Measurements from ENCODE around the gene GPR34. TPM values are rescaled to one million over a fixed set of nuclear protein-coding genes. Genes with fewer than 3 reads are reported as not detected.
"Not testable (repeated sequence)": the region's sequence is repeated elsewhere in the genome, so short reads cannot be mapped to it uniquely, and the experiment has no call there.

Gene GPR34
- polyA plus RNA-seq, 2 of the 4 experiments (the other 2 are of a cell fraction) = 0.23 TPM; not detected in 1

DNA sequence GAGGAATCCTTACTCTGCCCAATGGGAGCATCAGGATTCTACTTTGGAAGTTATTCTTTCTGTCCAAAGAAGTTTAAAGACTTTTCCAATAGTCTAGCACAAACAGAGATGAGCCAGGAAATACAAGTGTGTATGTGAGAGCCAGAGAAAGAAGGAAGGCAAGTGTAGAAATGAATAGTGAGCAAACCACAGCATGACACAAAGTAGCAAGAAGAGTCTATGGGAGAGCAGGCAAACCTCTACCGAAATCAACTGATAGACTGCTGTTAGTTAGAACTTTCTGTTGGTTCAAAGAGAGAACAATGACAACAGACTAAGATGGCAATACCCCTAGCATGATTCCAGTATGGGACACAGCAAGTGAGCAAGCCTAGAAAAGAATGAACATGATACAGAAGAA is 16.1 kb upstream of the GPR34 start:
- ChIA-PET CTCF (no interaction called here), POLR2A (no interaction called here)
- H3K4me1 ChIP-seq = 0 out of 3 replicates have a peak, but pooled peaks cover 4% of the 10 kb centered on the region
- DNase-seq (ENCODE audit: low read depth in 1 of 2, low spot score in 1 of 2) (no peak), FAIRE-seq (no peak), ATAC-seq (no peak)
- no peak for TF ChIP-seq JUNB (IDR thresholded peaks at IDR 0.05)
- TF ChIP-seq, protein P1, sequence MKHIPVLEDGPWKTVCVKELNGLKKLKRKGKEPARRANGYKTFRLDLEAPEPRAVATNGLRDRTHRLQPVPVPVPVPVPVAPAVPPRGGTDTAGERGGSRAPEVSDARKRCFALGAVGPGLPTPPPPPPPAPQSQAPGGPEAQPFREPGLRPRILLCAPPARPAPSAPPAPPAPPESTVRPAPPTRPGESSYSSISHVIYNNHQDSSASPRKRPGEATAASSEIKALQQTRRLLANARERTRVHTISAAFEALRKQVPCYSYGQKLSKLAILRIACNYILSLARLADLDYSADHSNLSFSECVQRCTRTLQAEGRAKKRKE (CRISPR knock-in tag; IDR thresholded peaks at IDR 0.05; ENCODE audit: low read depth) = no peak
- TF ChIP-seq, protein P2, sequence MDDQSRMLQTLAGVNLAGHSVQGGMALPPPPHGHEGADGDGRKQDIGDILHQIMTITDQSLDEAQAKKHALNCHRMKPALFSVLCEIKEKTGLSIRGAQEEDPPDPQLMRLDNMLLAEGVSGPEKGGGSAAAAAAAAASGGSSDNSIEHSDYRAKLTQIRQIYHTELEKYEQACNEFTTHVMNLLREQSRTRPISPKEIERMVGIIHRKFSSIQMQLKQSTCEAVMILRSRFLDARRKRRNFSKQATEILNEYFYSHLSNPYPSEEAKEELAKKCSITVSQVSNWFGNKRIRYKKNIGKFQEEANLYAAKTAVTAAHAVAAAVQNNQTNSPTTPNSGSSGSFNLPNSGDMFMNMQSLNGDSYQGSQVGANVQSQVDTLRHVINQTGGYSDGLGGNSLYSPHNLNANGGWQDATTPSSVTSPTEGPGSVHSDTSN (IDR thresholded peaks at IDR 0.05) = no peak
- TF ChIP-seq, protein P3, sequence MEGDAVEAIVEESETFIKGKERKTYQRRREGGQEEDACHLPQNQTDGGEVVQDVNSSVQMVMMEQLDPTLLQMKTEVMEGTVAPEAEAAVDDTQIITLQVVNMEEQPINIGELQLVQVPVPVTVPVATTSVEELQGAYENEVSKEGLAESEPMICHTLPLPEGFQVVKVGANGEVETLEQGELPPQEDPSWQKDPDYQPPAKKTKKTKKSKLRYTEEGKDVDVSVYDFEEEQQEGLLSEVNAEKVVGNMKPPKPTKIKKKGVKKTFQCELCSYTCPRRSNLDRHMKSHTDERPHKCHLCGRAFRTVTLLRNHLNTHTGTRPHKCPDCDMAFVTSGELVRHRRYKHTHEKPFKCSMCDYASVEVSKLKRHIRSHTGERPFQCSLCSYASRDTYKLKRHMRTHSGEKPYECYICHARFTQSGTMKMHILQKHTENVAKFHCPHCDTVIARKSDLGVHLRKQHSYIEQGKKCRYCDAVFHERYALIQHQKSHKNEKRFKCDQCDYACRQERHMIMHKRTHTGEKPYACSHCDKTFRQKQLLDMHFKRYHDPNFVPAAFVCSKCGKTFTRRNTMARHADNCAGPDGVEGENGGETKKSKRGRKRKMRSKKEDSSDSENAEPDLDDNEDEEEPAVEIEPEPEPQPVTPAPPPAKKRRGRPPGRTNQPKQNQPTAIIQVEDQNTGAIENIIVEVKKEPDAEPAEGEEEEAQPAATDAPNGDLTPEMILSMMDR (IDR thresholded peaks at IDR 0.05) = no peak
- TF ChIP-seq MAFK (IDR thresholded peaks at IDR 0.05; ENCODE audit: partially characterized antibody) = no peak
- no peak for TF ChIP-seq NR3C1 (IDR thresholded peaks at IDR 0.05)
- no peak for TF ChIP-seq ZNF302 (CRISPR knock-in tag; IDR thresholded peaks at IDR 0.05)
- TF ChIP-seq, protein P4, sequence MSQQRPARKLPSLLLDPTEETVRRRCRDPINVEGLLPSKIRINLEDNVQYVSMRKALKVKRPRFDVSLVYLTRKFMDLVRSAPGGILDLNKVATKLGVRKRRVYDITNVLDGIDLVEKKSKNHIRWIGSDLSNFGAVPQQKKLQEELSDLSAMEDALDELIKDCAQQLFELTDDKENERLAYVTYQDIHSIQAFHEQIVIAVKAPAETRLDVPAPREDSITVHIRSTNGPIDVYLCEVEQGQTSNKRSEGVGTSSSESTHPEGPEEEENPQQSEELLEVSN (IDR thresholded peaks at IDR 0.05; ENCODE audit: borderline replicate concordance, low read depth) = no peak
- no peak for TF ChIP-seq EHF (CRISPR knock-in tag; IDR thresholded peaks at IDR 0.05)
- no peak for TF ChIP-seq CBX8 (IDR thresholded peaks at IDR 0.05)
- no peak for TF ChIP-seq SREBF2 (IDR thresholded peaks at IDR 0.05)
- TF ChIP-seq, protein P5, sequence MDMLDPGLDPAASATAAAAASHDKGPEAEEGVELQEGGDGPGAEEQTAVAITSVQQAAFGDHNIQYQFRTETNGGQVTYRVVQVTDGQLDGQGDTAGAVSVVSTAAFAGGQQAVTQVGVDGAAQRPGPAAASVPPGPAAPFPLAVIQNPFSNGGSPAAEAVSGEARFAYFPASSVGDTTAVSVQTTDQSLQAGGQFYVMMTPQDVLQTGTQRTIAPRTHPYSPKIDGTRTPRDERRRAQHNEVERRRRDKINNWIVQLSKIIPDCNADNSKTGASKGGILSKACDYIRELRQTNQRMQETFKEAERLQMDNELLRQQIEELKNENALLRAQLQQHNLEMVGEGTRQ (IDR thresholded peaks at IDR 0.05) = no peak
- no peak for TF ChIP-seq RCOR1 (IDR thresholded peaks at IDR 0.05; ENCODE audit: low read depth, low read length)
- TF ChIP-seq TFCP2L1 (CRISPR knock-in tag; IDR thresholded peaks at IDR 0.05) = no peak
- no peak for TF ChIP-seq HOXB5 (CRISPR knock-in tag; IDR thresholded peaks at IDR 0.05)
- TF ChIP-seq RARB (CRISPR knock-in tag; IDR thresholded peaks at IDR 0.05) = no peak
- TF ChIP-seq CBX2 (IDR thresholded peaks at IDR 0.05; ENCODE audit: borderline replicate concordance, low read depth) = no peak
- no peak for TF ChIP-seq NFE2L2 (conservative IDR thresholded peaks at IDR 0.05; ENCODE audit: low read length)
- no peak overlapping the region for H3K4me3 ChIP-seq
- no peak overlapping the region for H3K4me2 ChIP-seq
- 90% methylated on average over 1 of the region's 1 CpG for WGBS (ENCODE audit: missing lambda C conversion rate)
- H3K27ac ChIP-seq = no peak overlapping the region
- no peaks in the 10 kb centered on the region for H3K9me3 ChIP-seq

DNA sequence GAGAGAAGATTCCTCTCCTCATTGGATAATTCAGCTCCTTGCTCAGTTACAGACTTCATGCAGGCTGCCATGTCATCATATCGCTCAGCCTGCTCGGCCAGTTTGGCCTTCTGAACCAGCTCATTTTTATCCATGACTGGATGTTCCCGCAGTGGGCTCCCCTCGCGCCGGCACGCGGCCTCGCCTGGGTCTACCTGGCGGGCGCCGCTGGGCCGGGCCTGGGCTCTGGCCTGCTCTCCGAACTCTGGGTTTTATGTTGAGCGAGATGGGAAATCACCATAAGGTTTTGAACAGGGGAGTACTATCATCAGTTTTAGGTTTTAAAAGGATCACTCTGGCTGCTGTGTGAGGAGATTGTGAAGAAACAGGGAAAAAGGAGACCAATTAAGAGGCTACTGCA is 12.4 kb upstream of the GPR34 start:
- ATAC-seq; H3K27ac ChIP-seq; H3K4me2 ChIP-seq; H3K9me3 ChIP-seq; H3K4me1 ChIP-seq; DNase-seq (ENCODE audit: low read depth in 1 of 2, low spot score in 1 of 2); FAIRE-seq; H3K4me3 ChIP-seq; POLR2A ChIA-PET; CTCF ChIA-PET: not testable (repeated sequence)
- WGBS (ENCODE audit: missing lambda C conversion rate) = 97% methylated on average over 7 of the region's 15 CpGs

DNA sequence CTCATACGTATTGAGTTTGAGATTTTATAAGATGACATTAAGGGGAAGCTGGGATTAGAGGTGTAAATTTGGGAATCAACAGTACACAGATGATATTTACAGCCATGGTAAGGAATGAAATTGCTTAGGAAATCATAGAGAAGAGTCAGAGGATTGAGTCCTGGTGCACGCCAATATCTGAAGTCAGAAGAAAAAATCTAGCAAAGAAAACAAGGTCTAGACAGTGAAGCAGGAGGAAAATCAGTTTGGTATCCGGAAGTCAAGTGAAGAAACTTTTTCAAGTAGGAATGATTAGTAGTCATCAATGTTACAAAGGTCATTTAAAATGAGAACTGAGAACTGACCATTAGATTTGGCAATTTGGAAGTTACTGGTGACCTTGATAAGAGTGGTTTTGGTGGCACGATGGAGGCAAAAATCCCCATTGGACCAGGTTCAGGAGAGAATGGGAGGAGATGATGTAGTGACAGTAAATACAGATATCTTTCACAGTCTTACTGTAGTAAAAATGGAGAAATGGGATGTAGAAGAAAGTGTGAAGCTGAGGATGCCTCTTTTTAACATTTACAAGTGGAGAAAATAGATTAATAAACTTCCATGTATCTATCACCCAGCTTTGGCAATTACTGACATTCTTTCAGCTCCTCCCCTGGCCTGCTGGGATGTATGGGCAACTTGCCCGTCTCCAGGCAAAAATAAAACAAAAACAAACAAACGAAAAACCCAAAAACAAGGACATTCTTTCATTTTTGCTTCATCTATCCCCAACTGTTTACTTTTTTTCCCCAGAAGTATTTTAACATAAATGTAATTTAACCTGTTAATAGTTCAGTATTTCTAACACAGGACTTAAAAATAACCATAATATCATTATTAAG is 11.4 kb upstream of the GPR34 start:
- FAIRE-seq (no peak), ATAC-seq (no peak), DNase-seq (ENCODE audit: low read depth in 1 of 2, low spot score in 1 of 2) (no peak)
- H3K9me3 ChIP-seq = no peaks in the 10 kb centered on the region
- TF ChIP-seq ESRRA (IDR thresholded peaks at IDR 0.05; ENCODE audit: borderline replicate concordance, low read length) (no peak), HOXB5 (CRISPR knock-in tag; IDR thresholded peaks at IDR 0.05) (no peak), SMC3 (IDR thresholded peaks at IDR 0.05) (no peak), ZNF302 (CRISPR knock-in tag; IDR thresholded peaks at IDR 0.05) (no peak), POLR2A (IDR thresholded peaks at IDR 0.05; ENCODE audit: low read length) (no peak), NFE2L2 (conservative IDR thresholded peaks at IDR 0.05; ENCODE audit: low read length) (no peak), HEYL (CRISPR knock-in tag; IDR thresholded peaks at IDR 0.05) (no peak), FOSL2 (IDR thresholded peaks at IDR 0.05) (no peak), FOSL2 (CRISPR knock-in tag; IDR thresholded peaks at IDR 0.05) (no peak), FOSB (CRISPR knock-in tag; IDR thresholded peaks at IDR 0.05) (no peak), EP300 (IDR thresholded peaks at IDR 0.05) (no peak), JUN (IDR thresholded peaks at IDR 0.05) (no peak), KDM5A (IDR thresholded peaks at IDR 0.05) (no peak), SREBF2 (IDR thresholded peaks at IDR 0.05) (no peak)
- TF ChIP-seq, protein P6, sequence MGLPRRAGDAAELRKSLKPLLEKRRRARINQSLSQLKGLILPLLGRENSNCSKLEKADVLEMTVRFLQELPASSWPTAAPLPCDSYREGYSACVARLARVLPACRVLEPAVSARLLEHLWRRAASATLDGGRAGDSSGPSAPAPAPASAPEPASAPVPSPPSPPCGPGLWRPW (IDR thresholded peaks at IDR 0.05) = no peak
- TF ChIP-seq, protein P2 (IDR thresholded peaks at IDR 0.05) = no peak
- H3K4me2 ChIP-seq = no peak overlapping the region
- POLR2A ChIA-PET = no interaction called here
- CTCF ChIA-PET = interaction anchor here (0.7 to 0.9 kb wide), 2 partner anchors 36 to 423 kb away, joined by 3 read pairs; no protein-coding TSS in a partner anchor
- H3K4me3 ChIP-seq = no peak overlapping the region
- WGBS (ENCODE audit: missing lambda C conversion rate) = 91% methylated on average over 6 of the region's 6 CpGs
- H3K4me1 ChIP-seq = no peaks in the 10 kb centered on the region
- no peak overlapping the region for H3K27ac ChIP-seq

Measured in A549 (cell line).